Measurements from ENCODE around the gene OR2AT4.
"Not testable (repeated sequence)": the region's sequence is repeated elsewhere in the genome, so short reads cannot be mapped to it uniquely, and the experiment has no call there.

The OR2AT4 gene

GRCh38 chr11:75073459-75074190 is 23.1 kb downstream of the OR2AT4 start:
- H3K4me3 ChIP-seq (ENCODE audit: low read depth, low read length) = no peak overlapping the region
- DNase-seq (ENCODE audit: low read depth) = no peak

- H3K4me3 ChIP-seq (ENCODE audit: low read depth, low read length) = no peak overlapping the region
- DNase-seq (ENCODE audit: low read depth) = no peak
These were observed 24.1 kb downstream of the OR2AT4 start for GRCh38 chr11:75072582-75072981.

GRCh38 chr11:75069473-75069872 is 27.2 kb downstream of the OR2AT4 start:
- no peak overlapping the region for H3K4me3 ChIP-seq (ENCODE audit: low read depth, low read length)

GRCh38 chr11:75068993-75069392 is 27.7 kb downstream of the OR2AT4 start:
- no peak for DNase-seq (ENCODE audit: low read depth)
- no peak overlapping the region for H3K4me3 ChIP-seq (ENCODE audit: low read depth, low read length)

More at GRCh38 chr11:75069473-75069872, 27.2 kb downstream of the OR2AT4 start:
- no peak for DNase-seq (ENCODE audit: low read depth)

DNA sequence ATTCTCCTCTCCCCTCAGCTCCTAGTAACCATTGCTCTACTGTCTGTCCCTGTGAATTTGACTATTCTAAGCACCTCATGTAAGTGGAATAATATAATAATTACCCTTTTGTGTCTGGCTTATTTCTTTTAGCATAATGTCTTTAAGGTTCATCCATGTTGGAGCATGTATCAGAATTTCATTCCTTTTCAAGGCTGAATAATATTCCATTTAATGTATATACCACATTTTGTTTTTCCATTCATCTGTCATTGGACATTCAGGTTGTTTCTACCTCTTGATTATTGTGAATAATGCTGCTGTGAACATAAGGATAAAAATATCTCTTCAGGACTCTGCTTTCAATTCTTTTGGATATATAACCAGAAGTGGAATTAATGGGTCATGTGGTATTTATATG is 28.1 kb downstream of the OR2AT4 start:
- DNase-seq (ENCODE audit: low read depth) = no peak
- H3K4me3 ChIP-seq (ENCODE audit: low read depth, low read length) = no peak overlapping the region

GRCh38 chr11:75066061-75066460 is 30.6 kb downstream of the OR2AT4 start:
- DNase-seq (ENCODE audit: low read depth) = peak; percentile 23

GRCh38 chr11:75063741-75064314 is 32.8 kb downstream of the OR2AT4 start:
- H3K4me3 ChIP-seq (ENCODE audit: low read depth, low read length) = no peak overlapping the region

More at GRCh38 chr11:75066061-75066460, 30.6 kb downstream of the OR2AT4 start:
- H3K4me3 ChIP-seq (ENCODE audit: low read depth, low read length) = no peak overlapping the region

GRCh38 chr11:75059299-75059698 is 37.4 kb downstream of the OR2AT4 start:
- no peak for DNase-seq (ENCODE audit: low read depth)
- no peak overlapping the region for H3K4me3 ChIP-seq (ENCODE audit: low read depth, low read length)

More at GRCh38 chr11:75063741-75064314, 32.8 kb downstream of the OR2AT4 start:
- DNase-seq (ENCODE audit: low read depth) = no peak

GRCh38 chr11:75056814-75057213 is 39.9 kb downstream of the OR2AT4 start:
- no peak for DNase-seq (ENCODE audit: low read depth)
- H3K4me3 ChIP-seq (ENCODE audit: low read depth, low read length) = no peak overlapping the region

DNA sequence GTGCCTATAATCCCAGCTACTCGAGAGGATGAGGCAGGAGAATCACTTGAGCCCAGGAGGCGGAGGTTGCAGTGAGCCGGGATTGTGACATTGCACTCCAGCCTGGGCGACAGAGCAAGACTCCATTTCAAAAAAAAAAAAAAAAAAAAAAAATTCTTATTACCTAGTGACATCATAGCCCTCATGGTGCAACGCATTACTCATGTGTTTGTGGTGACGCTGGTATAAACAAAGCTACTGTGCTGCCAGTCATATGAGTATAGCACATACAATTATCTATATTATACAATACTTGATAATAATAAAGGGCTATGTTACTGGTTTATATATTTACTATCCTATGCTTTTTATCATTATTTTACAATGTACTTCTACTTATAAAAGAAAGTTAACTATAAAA is 41.2 kb downstream of the OR2AT4 start:
- H3K4me3 ChIP-seq (ENCODE audit: low read depth, low read length) = no peak overlapping the region
- DNase-seq (ENCODE audit: low read depth) = no peak

- no peak for DNase-seq (ENCODE audit: low read depth)
- H3K4me3 ChIP-seq (ENCODE audit: low read depth, low read length) = no peak overlapping the region
These were observed 44.2 kb downstream of the OR2AT4 start for GRCh38 chr11:75052457-75052856.

- no peak overlapping the region for H3K4me3 ChIP-seq (ENCODE audit: low read depth, low read length)
- no peak for DNase-seq (ENCODE audit: low read depth)
These were observed 45.6 kb downstream of the OR2AT4 start for GRCh38 chr11:75051043-75051442.

DNA sequence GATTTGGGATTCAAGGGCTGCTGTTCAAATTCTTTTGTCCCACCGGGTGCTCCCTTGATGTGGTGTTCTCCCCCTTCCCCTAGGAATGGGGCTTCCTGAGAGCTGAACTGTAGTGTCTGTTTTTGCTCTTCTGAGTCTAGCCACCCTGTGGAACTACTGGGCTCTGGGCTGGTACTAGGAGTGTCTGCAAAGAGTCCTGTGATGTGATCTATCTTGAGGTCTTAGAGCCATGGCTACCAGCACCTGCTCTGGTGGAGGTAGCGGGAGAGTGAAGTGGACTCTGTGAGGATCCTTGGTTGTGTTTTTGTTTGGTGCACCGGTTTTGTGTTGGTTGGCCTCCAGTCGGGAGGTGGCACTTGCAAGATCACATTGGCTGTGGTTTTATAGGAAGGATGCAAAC is 46.2 kb downstream of the OR2AT4 start:
- DNase-seq (ENCODE audit: low read depth) = no peak
- no peak overlapping the region for H3K4me3 ChIP-seq (ENCODE audit: low read depth, low read length)

DNA sequence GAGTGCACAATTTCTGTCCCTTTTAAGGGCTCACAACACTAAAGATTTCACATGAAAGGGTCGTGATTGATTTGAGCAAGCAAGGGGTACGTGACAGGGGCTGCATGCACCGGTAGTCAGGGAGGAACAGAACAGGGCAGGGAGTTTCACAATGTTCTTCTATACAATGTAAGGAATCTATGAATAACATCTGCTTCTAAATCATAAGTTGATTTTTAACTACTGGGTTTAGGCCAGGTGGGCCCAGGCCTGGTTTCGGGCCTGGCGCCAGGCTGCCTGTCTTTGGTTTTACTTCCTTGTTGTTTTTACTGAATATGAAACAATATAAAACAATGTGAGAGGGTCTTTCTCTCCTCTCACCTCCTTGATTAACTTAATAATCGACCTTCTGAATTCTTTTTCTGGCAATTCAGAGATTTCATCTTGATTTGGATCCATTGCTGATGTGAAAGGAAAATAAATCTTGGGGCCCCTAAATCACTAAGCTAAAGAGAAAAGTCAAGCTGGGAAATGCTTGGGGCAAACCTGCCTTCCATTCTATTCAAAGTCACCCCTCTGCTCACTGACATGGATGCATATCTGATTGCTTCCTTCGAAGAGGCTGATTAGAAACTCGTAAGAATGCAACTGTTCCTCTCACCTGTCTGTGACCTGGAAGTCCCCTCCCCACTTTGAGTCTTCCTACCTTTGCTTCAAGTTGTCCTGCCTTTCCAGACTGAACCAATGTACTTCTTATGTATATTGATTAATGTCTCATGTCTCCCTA is 47.0 kb downstream of the OR2AT4 start:
- H3K4me3 ChIP-seq (ENCODE audit: low read depth, low read length); DNase-seq (ENCODE audit: low read depth): not testable (repeated sequence)

DNA sequence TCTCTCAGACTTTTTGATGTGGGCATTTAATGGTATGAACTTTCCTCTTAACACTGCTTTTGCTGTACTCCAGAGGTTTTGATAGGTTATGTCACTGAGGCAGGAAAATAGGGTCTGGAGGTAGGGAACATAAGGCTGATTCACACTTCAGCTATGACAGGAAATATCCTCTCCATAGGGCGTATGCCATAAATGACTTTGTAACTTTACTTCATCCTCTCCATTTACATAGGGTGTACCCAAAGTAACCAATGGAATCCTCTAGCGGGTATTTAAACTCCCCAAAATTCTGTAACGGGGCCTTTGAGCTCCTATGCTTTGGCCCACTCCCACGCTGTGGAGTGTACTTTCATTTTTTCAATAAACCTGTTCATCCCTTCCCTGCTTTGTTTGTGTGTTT is 49.5 kb downstream of the OR2AT4 start:
- H3K4me3 ChIP-seq (ENCODE audit: low read depth, low read length) = no peak overlapping the region
- no peak for DNase-seq (ENCODE audit: low read depth)

GRCh38 chr11:75046668-75047067 is 50.0 kb downstream of the OR2AT4 start:
- not testable (repeated sequence) for DNase-seq (ENCODE audit: low read depth); H3K4me3 ChIP-seq (ENCODE audit: low read depth, low read length)

GRCh38 chr11:75044381-75045170 is 52.1 kb downstream of the OR2AT4 start:
- not testable (repeated sequence) for DNase-seq (ENCODE audit: low read depth)

GRCh38 chr11:75041821-75042220 is 54.9 kb downstream of the OR2AT4 start:
- not testable (repeated sequence) for DNase-seq (ENCODE audit: low read depth); H3K4me3 ChIP-seq (ENCODE audit: low read depth, low read length)

More at GRCh38 chr11:75044381-75045170, 52.1 kb downstream of the OR2AT4 start:
- H3K4me3 ChIP-seq (ENCODE audit: low read depth, low read length) = not testable (repeated sequence)

- H3K4me3 ChIP-seq (ENCODE audit: low read depth, low read length) = no peak overlapping the region
- DNase-seq (ENCODE audit: low read depth) = no peak
These were observed 55.4 kb downstream of the OR2AT4 start for GRCh38 chr11:75041263-75041662.
